Measurements from ENCODE around the gene KRTAP5-2. TPM values are rescaled to one million over a fixed set of nuclear protein-coding genes. Genes with fewer than 3 reads are reported as not detected.

KRTAP5-2 gene
- total RNA-seq, 1 donor from 2014 or later = not detected

GRCh38 chr11:1637628-1638027 is 39.5 kb upstream of the KRTAP5-2 start:
- H3K27me3 ChIP-seq = peaks cover 2% of the 10 kb centered on the region
- ATAC-seq (no peak), DNase-seq (no peak)
- no peaks in the 10 kb centered on the region for H3K4me1 ChIP-seq
- no peak overlapping the region for H3K27ac ChIP-seq
- TF ChIP-seq CTCF (IDR thresholded peaks at IDR 0.05) = no peak
- H3K4me3 ChIP-seq = no peak overlapping the region
- no peaks in the 10 kb centered on the region for H3K9me3 ChIP-seq
- H3K36me3 ChIP-seq = no peaks in the 10 kb centered on the region
- intact Hi-C loops (cut with DNase I) = no loop called here

DNA sequence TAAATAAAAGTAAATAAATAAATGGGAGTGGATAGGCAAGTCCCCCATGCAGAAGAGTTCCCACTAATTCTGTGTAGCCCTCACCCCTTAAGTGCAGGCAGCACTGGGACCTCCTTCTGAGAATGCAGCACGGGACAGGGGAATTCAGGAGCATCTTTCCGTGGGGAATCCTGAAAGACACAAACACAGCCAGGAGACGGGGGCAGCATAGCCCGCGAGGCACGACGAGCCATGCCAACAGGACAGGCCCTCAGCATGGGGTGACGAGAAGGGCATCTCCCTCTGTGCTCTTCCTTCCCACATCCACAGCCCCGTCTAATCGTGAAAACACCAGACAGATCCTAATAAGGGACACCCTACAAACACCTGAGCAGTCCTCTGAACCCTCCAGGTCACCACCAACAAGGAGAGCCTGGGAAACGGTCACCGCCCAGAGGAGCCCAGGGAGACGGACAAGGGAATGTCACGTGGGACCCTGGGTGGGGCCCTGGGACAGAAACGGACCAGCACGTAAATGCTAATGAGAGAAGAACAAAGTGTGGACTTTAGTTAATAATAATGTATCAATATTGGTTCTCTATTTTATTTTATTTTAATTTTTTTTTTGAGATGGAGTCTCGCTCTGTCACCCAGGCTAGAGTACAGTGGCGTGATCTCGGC is 38.3 kb upstream of the KRTAP5-2 start:
- no peaks in the 10 kb centered on the region for H3K36me3 ChIP-seq
- H3K4me3 ChIP-seq = no peak overlapping the region
- intact Hi-C loops (cut with DNase I) = no loop called here
- no peak for DNase-seq
- H3K27ac ChIP-seq = no peak overlapping the region
- H3K27me3 ChIP-seq = peaks cover 13% of the 10 kb centered on the region
- TF ChIP-seq CTCF (IDR thresholded peaks at IDR 0.05) = no peak
- ATAC-seq = no peak
- no peaks in the 10 kb centered on the region for H3K9me3 ChIP-seq
- H3K4me1 ChIP-seq = no peaks in the 10 kb centered on the region

DNA sequence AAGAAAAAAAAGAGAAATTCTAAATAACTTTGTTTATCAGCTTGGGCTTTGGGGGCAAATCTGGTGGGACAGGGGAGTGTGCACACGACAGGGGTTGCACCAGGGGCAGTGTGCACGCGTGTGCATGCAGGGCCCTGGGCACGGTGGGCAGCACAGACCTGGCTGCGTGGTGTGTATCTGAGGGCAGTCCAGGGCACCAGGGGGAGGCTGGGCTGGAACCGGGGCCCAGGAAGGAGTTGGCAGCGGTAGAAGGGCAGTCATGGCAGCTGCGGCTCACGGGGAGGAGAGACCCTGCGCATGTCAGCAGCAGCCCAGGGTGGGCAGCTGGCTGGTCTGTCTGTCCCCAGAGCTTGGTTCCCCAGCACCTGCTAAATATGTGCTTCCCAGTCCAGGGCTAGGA is 35.8 kb upstream of the KRTAP5-2 start:
- no peak for DNase-seq

GRCh38 chr11:1632053-1632714 is 34.1 kb upstream of the KRTAP5-2 start:
- DNase-seq (no peak), ATAC-seq (no peak)
- H3K4me1 ChIP-seq = no peaks in the 10 kb centered on the region
- no peaks in the 10 kb centered on the region for H3K36me3 ChIP-seq
- intact Hi-C loops (cut with DNase I) = no loop called here
- no peak overlapping the region for H3K27ac ChIP-seq
- H3K9me3 ChIP-seq = no peaks in the 10 kb centered on the region
- no peak overlapping the region for H3K4me3 ChIP-seq
- no peak for TF ChIP-seq CTCF (IDR thresholded peaks at IDR 0.05)
- H3K27me3 ChIP-seq = peaks cover 24% of the 10 kb centered on the region

More for the DNA sequence above, 35.8 kb upstream of the KRTAP5-2 start:
- H3K27ac ChIP-seq = no peak overlapping the region
- no peaks in the 10 kb centered on the region for H3K9me3 ChIP-seq
- intact Hi-C loops (cut with DNase I) = no loop called here
- H3K27me3 ChIP-seq = peaks cover 20% of the 10 kb centered on the region
- H3K4me1 ChIP-seq = no peaks in the 10 kb centered on the region
- TF ChIP-seq CTCF (IDR thresholded peaks at IDR 0.05) = no peak
- ATAC-seq = no peak
- no peaks in the 10 kb centered on the region for H3K36me3 ChIP-seq
- H3K4me3 ChIP-seq = no peak overlapping the region

DNA sequence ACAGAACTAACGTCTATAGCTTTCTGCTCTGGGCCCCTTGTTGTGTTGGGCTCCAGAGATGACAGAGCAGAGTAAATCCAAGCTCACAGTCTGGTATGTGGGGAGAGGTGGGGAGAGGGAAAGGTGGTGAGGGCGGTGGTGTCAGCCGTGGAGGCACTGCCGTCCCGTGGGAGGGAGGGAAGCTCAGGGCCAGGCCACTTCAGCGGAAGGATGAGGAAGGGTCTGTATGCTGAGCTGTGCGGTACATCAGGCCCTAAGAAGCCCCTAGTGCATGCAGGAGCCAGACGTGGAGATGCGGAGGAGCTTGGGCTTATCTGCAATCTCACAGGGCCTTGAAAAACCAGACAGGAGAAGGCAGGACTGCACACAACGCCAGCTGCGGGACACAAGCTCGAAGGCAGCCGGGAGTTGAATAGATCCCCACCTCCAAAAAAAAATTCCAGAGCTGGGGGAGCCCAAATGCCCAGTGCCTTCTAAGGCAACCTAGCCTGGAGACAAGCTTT is 33.0 kb upstream of the KRTAP5-2 start:
- Histone ChIP-seq H3K27ac (no peak overlapping the region), H3K36me3 (no peaks in the 10 kb centered on the region), H3K4me3 (no peak overlapping the region), H3K4me1 (no peaks in the 10 kb centered on the region), H3K27me3 (peaks cover 24% of the 10 kb centered on the region), H3K9me3 (no peaks in the 10 kb centered on the region)
- no peak for TF ChIP-seq CTCF (IDR thresholded peaks at IDR 0.05)
- intact Hi-C loops (cut with DNase I) = no loop called here
- ATAC-seq (no peak), DNase-seq (no peak)

Measured in upper lobe of right lung (tissue), 1 donor.